Thoracic aorta (tissue), 2 donors: Measurements from ENCODE around the gene ADAMTS16. TPM values are rescaled to one million over a fixed set of nuclear protein-coding genes. Genes with fewer than 3 reads are reported as not detected.

ENCODE experiments used
- ATAC-seq: fragments of 150-250 bp; one replicate; pipeline ENCODE4 v1.8.0; 2017; ENCODE audit warnings: low read depth; ENCODE audit not compliant: insufficient number of reproducible peaks, low FRiP score
- DNase-seq: peaks from one replicate; pipeline ENCODE4 v3.0.0-alpha.2; 2020; ENCODE audit warnings: low spot score
- H3K27ac ChIP-seq, 2 donors: fragments of 200-600 bp; sonication (generic); 1 replicate in 1 of 2; 2 replicates in 1 of 2; pipeline ENCODE4 v1.5.1; 2016; ENCODE audit warnings: mild to moderate bottlenecking in 2 of 2, moderate library complexity in 2 of 2
- H3K27me3 ChIP-seq: fragments of 200-600 bp; sonication (generic); replicated peaks from 2 replicates; pipeline ENCODE4 v1.6.0; 2016; ENCODE audit warnings: mild to moderate bottlenecking; ENCODE audit not compliant: insufficient read depth
- H3K36me3 ChIP-seq: fragments of 200-600 bp; sonication (generic); one replicate; pipeline ENCODE4 v1.5.1; 2016
- H3K4me1 ChIP-seq, 2 donors: fragments of 200-600 bp; sonication (generic); 1 replicate in 1 of 2; 2 replicates in 1 of 2; pipeline versions ENCODE4 v1.5.1 to v1.6.0; 2016; ENCODE audit warnings: low read depth in 2 of 2, mild to moderate bottlenecking in 1 of 2; ENCODE audit not compliant: control insufficient read depth in 1 of 2
- H3K4me3 ChIP-seq: fragments of 200-600 bp; sonication (generic); 2 replicates; pipeline ENCODE4 v1.5.1; 2016; ENCODE audit warnings: mild to moderate bottlenecking
- H3K9me3 ChIP-seq: fragments of 200-600 bp; sonication (generic); 2 replicates; pipeline ENCODE4 v1.5.1; 2016
- total RNA-seq, 2 donors: library from RNA; depleted of rRNA; stranded (reverse); fragments of >200 nt; gene quantifications; one replicate each; pipeline versions ENCODE4 v1.1.0 to v1.2.3, GENCODE V29; 2016
- TF ChIP-seq, protein P1 (sequence below): fragments of 200-600 bp; sonication (generic); IDR thresholded peaks from one replicate; pipeline ENCODE4 v1.5.1; 2019; ENCODE audit warnings: antibody characterized with exemption

The ADAMTS16 gene
- total RNA-seq, 2 donors from 2014 or later = not detected

DNA sequence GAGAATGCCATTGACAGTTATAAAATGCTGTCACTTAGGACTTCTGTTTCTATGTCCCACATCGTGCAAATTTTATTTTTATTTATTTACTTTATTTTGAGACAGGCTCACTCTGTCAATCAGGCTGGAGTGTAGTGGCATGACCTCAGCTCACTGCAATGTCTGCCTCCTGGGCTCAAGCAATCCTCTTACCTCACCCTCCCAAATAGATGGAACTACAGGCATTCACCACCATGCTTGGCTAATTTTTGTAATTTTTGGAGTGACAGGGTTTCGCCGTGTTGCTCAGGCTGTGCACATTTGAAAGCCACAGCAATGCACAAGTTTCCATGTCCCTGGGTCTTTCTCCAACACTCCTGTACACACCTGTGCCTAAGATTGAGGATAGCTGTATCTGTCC, 51.8 kb downstream of the ADAMTS16 start:
- H3K4me3 ChIP-seq = no peak overlapping the region
- H3K4me1 ChIP-seq = no peaks in the 10 kb centered on the region
- no peaks in the 10 kb centered on the region for H3K36me3 ChIP-seq
- ATAC-seq (no peak), DNase-seq (no peak)
- H3K9me3 ChIP-seq = no peaks in the 10 kb centered on the region
- no peak overlapping the region for H3K27ac ChIP-seq
- no peaks in the 10 kb centered on the region for H3K27me3 ChIP-seq
- TF ChIP-seq, protein P1, sequence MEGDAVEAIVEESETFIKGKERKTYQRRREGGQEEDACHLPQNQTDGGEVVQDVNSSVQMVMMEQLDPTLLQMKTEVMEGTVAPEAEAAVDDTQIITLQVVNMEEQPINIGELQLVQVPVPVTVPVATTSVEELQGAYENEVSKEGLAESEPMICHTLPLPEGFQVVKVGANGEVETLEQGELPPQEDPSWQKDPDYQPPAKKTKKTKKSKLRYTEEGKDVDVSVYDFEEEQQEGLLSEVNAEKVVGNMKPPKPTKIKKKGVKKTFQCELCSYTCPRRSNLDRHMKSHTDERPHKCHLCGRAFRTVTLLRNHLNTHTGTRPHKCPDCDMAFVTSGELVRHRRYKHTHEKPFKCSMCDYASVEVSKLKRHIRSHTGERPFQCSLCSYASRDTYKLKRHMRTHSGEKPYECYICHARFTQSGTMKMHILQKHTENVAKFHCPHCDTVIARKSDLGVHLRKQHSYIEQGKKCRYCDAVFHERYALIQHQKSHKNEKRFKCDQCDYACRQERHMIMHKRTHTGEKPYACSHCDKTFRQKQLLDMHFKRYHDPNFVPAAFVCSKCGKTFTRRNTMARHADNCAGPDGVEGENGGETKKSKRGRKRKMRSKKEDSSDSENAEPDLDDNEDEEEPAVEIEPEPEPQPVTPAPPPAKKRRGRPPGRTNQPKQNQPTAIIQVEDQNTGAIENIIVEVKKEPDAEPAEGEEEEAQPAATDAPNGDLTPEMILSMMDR = no peak

DNA sequence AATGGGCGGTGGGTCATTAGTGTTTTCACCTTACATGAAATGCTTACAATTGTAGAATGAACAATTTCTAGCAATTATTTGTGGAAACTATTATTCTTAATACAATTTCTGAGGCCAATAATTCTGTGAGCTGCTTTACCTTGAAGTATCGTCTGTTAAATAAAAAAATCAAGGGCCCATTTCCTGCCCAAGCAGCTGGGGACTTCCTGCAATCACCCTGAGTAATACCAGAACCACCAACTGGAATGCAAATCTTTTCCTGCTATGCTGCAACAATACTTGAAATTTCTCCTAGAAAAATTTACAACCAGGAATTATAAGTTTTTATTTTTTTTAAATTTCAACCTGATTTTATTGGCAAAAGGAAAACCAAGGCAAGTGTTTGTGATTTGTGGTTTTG, 52.6 kb downstream of the ADAMTS16 start:
- DNase-seq (no peak), ATAC-seq (no peak)
- TF ChIP-seq, protein P1 = no peak
- Histone ChIP-seq H3K27ac (no peak overlapping the region), H3K36me3 (no peaks in the 10 kb centered on the region), H3K4me1 (no peaks in the 10 kb centered on the region), H3K27me3 (no peaks in the 10 kb centered on the region), H3K4me3 (no peak overlapping the region), H3K9me3 (no peaks in the 10 kb centered on the region)

DNA sequence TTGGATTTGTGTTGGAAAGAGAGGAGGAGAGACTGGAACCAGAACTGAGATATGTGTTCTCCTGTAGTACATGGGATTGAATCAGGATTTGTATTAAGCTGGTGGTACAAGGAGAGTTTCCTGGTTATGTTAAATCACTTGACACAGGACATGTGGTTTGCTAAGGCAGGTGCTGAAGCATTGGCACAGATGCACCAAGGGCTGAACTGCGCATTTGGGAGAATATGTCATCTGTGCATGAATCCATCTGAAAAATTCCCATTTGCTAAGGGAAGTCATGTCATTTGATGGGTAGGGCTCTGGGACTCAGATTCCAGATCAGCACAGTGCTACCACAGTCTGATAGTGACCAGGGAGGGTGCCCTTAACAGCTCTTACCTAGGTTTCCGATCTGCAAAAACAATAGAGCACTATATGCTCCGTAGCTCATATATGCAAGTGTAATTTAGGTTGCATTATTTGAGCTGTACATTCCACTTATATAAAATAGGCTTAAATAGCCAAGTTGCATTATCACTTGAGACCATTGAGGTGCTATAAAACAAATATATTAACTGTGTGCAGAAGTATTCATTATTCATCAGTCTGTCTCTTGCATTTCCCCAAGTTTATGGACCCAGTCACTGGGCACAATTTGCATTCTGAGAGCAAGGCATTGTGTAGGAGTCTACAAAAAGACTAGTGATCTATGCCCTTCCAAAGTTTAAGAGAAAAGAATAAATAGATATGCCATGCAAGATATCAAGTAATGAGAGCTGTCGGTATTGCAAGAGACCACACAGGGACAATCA, 55.2 kb downstream of the ADAMTS16 start:
- no peak overlapping the region for H3K27ac ChIP-seq
- DNase-seq (no peak), ATAC-seq (no peak)
- no peaks in the 10 kb centered on the region for H3K27me3 ChIP-seq
- no peaks in the 10 kb centered on the region for H3K9me3 ChIP-seq
- no peaks in the 10 kb centered on the region for H3K4me1 ChIP-seq
- TF ChIP-seq, protein P1 = no peak
- no peaks in the 10 kb centered on the region for H3K36me3 ChIP-seq
- H3K4me3 ChIP-seq = no peak overlapping the region

DNA sequence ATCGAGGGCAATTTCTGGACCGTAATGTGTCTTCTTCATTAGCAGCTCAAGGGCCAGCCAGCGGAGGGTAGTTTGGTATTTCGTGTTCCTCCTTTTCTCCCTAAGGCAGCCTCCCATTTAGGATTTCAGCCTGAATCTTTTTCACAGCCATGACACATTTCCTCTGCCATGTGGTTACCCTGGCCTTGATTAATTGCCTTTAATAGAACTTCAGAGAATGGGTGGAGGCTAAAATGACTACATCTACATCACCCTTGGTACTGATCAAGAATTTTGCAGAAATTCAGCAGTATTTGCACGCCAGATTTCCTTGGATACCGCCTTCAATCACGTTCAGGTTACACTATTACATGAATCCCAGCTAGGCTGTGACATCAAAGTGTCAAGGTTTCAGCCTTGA, 58.0 kb downstream of the ADAMTS16 start:
- Histone ChIP-seq H3K36me3 (no peaks in the 10 kb centered on the region), H3K4me1 (no peaks in the 10 kb centered on the region), H3K4me3 (no peak overlapping the region), H3K27ac (no peak overlapping the region), H3K9me3 (no peaks in the 10 kb centered on the region), H3K27me3 (no peaks in the 10 kb centered on the region)
- TF ChIP-seq, protein P1 = no peak
- no peak for DNase-seq
- no peak for ATAC-seq

DNA sequence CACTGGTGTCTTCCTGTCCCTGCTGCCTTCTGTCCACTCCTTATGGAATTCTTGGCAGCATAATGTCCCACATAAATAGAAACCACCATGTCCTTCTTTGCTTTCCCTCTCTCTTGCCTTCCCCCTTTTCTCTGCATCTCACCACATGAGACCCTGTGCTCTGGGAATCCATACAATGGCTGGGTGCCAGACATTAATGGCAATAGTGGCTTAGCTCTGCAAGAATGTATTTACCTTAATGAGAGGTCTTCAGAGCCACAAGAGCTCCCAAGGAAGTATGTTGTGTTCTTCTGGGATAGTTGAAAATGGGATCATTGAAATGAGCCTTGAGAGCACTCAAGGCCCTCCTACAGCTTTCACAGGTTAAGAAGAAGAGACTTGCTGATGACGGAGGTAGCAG, 58.7 kb downstream of the ADAMTS16 start:
- TF ChIP-seq, protein P1 = no peak
- Histone ChIP-seq H3K9me3 (no peaks in the 10 kb centered on the region), H3K27ac (no peak overlapping the region), H3K4me1 (no peaks in the 10 kb centered on the region), H3K4me3 (no peak overlapping the region), H3K27me3 (no peaks in the 10 kb centered on the region), H3K36me3 (no peaks in the 10 kb centered on the region)
- no peak for DNase-seq
- no peak for ATAC-seq
